SK-N-SH treated with all-trans-retinoic acid at 6 μM for 48 hours (cell line): ENCODE data around the gene PDZD2.

Experiments used
- ARNTL ChIP-seq: fragments of 450-650 bp; formaldehyde crosslinking; IDR thresholded peaks from 2 replicates; pipeline ENCODE4 v1.5.0; 2020; ENCODE audit warnings: low read depth, mild to moderate bottlenecking, moderate library complexity, borderline replicate concordance
- ESRRG ChIP-seq: fragments of 250-450 bp; sonication (Bioruptor Pico); IDR thresholded peaks from 2 replicates; pipeline ENCODE4 v1.6.1; 2021; ENCODE audit warnings: mild to moderate bottlenecking
- ISL1 ChIP-seq: fragments of 250-450 bp; sonication (Bioruptor Pico); IDR thresholded peaks from 2 replicates; pipeline ENCODE4 v2.1.2; 2022; ENCODE audit warnings: mild to moderate bottlenecking, moderate library complexity
- OSR1 ChIP-seq: fragments of 250-450 bp; sonication (Bioruptor Pico); IDR thresholded peaks from 2 replicates; pipeline ENCODE4 v1.8.0; 2022; ENCODE audit warnings: moderate library complexity, mild to moderate bottlenecking, inconsistent platforms
- TCF4 ChIP-seq: fragments of 250-450 bp; sonication (Bioruptor Pico); IDR thresholded peaks from 2 replicates; pipeline ENCODE4 v1.8.0; 2021; ENCODE audit warnings: mild to moderate bottlenecking, moderate library complexity, borderline replicate concordance
- ZC3H10 ChIP-seq: fragments of 250-450 bp; sonication (Bioruptor Pico); IDR thresholded peaks from 2 replicates; pipeline ENCODE4 v1.5.1; 2021; ENCODE audit warnings: mild to moderate bottlenecking, moderate library complexity
- ZFP3 ChIP-seq: fragments of 250-450 bp; sonication (Bioruptor Pico); IDR thresholded peaks from 2 replicates; pipeline ENCODE4 v1.5.0; 2020; ENCODE audit warnings: mild to moderate bottlenecking, moderate library complexity
- ZNF565 ChIP-seq: fragments of 450-650 bp; formaldehyde crosslinking; conservative IDR thresholded peaks from 2 replicates; pipeline ENCODE4 v1.5.0; 2020; ENCODE audit warnings: low read depth, mild to moderate bottlenecking, moderate library complexity
- ZNF8 ChIP-seq: fragments of 450-650 bp; formaldehyde crosslinking; IDR thresholded peaks from 2 replicates; pipeline ENCODE4 v1.5.0; 2020; ENCODE audit warnings: mild to moderate bottlenecking, moderate library complexity
- TF ChIP-seq, protein P1 (sequence below): fragments of 250-450 bp; sonication (Bioruptor Pico); IDR thresholded peaks from 2 replicates; pipeline ENCODE4 v1.8.0; 2020; ENCODE audit warnings: mild to moderate bottlenecking, moderate library complexity, borderline replicate concordance
- TF ChIP-seq, protein P2 (sequence below): fragments of 250-450 bp; sonication (Bioruptor Pico); IDR thresholded peaks from 2 replicates; pipeline ENCODE4 v1.5.0; 2020; ENCODE audit warnings: mild to moderate bottlenecking, moderate library complexity
- TF ChIP-seq, protein P3 (sequence below): fragments of 250-450 bp; sonication (Bioruptor Pico); IDR thresholded peaks from 2 replicates; pipeline ENCODE4 v1.5.1; 2020; ENCODE audit warnings: low read depth, mild to moderate bottlenecking, moderate library complexity

DNA sequence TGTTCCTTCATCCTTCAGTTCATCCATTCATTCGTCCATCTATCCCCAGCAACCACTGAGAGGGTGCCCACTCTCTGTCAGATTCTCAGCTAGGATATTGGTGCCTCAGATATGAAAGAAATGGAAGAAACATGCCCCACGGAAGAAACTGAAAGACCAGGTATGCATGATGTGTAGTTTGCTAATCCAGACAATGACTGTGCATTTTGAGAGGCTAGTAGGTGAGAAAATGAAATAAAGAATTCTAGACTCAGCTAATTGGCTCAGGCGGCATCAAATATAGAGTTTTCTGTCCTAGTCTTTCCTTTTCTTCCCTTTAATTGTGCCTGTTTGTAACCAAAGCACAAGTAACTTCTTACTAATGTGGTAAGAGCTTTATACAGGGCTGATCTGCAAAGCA is 104.7 kb downstream of the PDZD2 start:
- TF ChIP-seq, protein P1, sequence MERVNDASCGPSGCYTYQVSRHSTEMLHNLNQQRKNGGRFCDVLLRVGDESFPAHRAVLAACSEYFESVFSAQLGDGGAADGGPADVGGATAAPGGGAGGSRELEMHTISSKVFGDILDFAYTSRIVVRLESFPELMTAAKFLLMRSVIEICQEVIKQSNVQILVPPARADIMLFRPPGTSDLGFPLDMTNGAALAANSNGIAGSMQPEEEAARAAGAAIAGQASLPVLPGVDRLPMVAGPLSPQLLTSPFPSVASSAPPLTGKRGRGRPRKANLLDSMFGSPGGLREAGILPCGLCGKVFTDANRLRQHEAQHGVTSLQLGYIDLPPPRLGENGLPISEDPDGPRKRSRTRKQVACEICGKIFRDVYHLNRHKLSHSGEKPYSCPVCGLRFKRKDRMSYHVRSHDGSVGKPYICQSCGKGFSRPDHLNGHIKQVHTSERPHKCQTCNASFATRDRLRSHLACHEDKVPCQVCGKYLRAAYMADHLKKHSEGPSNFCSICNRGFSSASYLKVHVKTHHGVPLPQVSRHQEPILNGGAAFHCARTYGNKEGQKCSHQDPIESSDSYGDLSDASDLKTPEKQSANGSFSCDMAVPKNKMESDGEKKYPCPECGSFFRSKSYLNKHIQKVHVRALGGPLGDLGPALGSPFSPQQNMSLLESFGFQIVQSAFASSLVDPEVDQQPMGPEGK (CRISPR knock-in tag) = no peak
- TF ChIP-seq TCF4 (CRISPR knock-in tag) = no peak
- TF ChIP-seq ZC3H10 (CRISPR knock-in tag) = no peak
- TF ChIP-seq ARNTL (CRISPR knock-in tag) = no peak
- TF ChIP-seq, protein P2, sequence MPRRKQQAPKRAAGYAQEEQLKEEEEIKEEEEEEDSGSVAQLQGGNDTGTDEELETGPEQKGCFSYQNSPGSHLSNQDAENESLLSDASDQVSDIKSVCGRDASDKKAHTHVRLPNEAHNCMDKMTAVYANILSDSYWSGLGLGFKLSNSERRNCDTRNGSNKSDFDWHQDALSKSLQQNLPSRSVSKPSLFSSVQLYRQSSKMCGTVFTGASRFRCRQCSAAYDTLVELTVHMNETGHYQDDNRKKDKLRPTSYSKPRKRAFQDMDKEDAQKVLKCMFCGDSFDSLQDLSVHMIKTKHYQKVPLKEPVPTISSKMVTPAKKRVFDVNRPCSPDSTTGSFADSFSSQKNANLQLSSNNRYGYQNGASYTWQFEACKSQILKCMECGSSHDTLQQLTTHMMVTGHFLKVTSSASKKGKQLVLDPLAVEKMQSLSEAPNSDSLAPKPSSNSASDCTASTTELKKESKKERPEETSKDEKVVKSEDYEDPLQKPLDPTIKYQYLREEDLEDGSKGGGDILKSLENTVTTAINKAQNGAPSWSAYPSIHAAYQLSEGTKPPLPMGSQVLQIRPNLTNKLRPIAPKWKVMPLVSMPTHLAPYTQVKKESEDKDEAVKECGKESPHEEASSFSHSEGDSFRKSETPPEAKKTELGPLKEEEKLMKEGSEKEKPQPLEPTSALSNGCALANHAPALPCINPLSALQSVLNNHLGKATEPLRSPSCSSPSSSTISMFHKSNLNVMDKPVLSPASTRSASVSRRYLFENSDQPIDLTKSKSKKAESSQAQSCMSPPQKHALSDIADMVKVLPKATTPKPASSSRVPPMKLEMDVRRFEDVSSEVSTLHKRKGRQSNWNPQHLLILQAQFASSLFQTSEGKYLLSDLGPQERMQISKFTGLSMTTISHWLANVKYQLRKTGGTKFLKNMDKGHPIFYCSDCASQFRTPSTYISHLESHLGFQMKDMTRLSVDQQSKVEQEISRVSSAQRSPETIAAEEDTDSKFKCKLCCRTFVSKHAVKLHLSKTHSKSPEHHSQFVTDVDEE (CRISPR knock-in tag) = no peak
- no peak for TF ChIP-seq ZNF565
- TF ChIP-seq, protein P3, sequence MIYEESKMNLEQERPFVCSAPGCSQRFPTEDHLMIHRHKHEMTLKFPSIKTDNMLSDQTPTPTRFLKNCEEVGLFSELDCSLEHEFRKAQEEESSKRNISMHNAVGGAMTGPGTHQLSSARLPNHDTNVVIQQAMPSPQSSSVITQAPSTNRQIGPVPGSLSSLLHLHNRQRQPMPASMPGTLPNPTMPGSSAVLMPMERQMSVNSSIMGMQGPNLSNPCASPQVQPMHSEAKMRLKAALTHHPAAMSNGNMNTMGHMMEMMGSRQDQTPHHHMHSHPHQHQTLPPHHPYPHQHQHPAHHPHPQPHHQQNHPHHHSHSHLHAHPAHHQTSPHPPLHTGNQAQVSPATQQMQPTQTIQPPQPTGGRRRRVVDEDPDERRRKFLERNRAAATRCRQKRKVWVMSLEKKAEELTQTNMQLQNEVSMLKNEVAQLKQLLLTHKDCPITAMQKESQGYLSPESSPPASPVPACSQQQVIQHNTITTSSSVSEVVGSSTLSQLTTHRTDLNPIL (CRISPR knock-in tag) = no peak
- no peak for TF ChIP-seq OSR1 (CRISPR knock-in tag)
- TF ChIP-seq ZNF8 (CRISPR knock-in tag) = no peak
- no peak for TF ChIP-seq ESRRG (CRISPR knock-in tag)
- no peak for TF ChIP-seq ZFP3
- TF ChIP-seq ISL1 = no peak
